Measurements from ENCODE around the gene DOCK3.

DNA sequence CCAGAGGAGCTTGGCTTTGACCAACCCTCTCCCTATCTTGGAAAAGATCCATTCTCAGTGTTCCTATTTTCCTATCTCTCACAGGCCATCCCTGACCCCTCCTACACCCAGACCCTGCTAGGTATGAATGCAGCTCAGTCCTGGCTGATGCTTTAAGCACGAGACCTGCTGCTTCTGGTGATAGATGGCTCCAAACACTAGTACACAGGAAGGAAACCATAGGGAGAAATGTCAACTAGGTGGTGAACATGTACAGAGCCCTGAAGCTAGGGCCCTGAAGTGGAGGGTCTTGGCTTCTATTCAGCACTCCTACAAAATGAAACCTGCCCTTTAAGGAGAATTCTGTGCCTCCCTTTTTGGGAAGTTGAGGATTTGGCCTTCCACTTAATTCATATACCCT is 662.9 kb downstream of the DOCK3 start:
- TF ChIP-seq, protein P1, sequence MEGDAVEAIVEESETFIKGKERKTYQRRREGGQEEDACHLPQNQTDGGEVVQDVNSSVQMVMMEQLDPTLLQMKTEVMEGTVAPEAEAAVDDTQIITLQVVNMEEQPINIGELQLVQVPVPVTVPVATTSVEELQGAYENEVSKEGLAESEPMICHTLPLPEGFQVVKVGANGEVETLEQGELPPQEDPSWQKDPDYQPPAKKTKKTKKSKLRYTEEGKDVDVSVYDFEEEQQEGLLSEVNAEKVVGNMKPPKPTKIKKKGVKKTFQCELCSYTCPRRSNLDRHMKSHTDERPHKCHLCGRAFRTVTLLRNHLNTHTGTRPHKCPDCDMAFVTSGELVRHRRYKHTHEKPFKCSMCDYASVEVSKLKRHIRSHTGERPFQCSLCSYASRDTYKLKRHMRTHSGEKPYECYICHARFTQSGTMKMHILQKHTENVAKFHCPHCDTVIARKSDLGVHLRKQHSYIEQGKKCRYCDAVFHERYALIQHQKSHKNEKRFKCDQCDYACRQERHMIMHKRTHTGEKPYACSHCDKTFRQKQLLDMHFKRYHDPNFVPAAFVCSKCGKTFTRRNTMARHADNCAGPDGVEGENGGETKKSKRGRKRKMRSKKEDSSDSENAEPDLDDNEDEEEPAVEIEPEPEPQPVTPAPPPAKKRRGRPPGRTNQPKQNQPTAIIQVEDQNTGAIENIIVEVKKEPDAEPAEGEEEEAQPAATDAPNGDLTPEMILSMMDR (IDR thresholded peaks at IDR 0.05) = no peak
- TF ChIP-seq POLR2A (IDR thresholded peaks at IDR 0.05) (no peak), POLR2AphosphoS5 (IDR thresholded peaks at IDR 0.05) (no peak), EP300 (IDR thresholded peaks at IDR 0.05) (no peak)

Measured in gastroesophageal sphincter (tissue), 3 donors.